Measurements from ENCODE around the gene LRRC56. TPM values are rescaled to one million over a fixed set of nuclear protein-coding genes. Genes with fewer than 3 reads are reported as not detected.
A peak's percentile ranks its signal among the peaks of the same experiment; 100 is the strongest.

LRRC56 gene
- total and polyA plus RNA-seq, 9 of the 15 experiments (the other 6 are each of a cell fraction or from before 2014, with no cell fraction given): 0.03 to 4.5 (median 1.0) TPM; not detected in 1

GRCh38 chr11:560305-561147 lies 23.2 kb downstream of the LRRC56 start, which contains the start of the genes LMNTD2 and RASSF7 (continued):
- no peak; the same call in 1 of the 2 replicates for TF ChIP-seq MYC (IDR thresholded peaks at IDR 0.05; ENCODE audit: low read depth, low read length)
- peak; percentile 68; the same call in 1 of the 2 replicates for TF ChIP-seq MYC (CRISPR knock-in tag; IDR thresholded peaks at IDR 0.05; ENCODE audit: borderline replicate concordance, low read depth)
- no peak for TF ChIP-seq CBX2 (IDR thresholded peaks at IDR 0.05; ENCODE audit: insufficient read depth, low read length, poor library complexity, severe bottlenecking)
- TF ChIP-seq E2F3 (CRISPR knock-in tag; IDR thresholded peaks at IDR 0.05): peak; percentile 74
- TF ChIP-seq ZFPM2 (CRISPR knock-in tag; IDR thresholded peaks at IDR 0.05): 0 out of 2 replicates have a peak, but pooled peaks have one; percentile 48
- TF ChIP-seq CAMTA2 (CRISPR knock-in tag; conservative IDR thresholded peaks at IDR 0.05): no peak
- TF ChIP-seq TAL1 (IDR thresholded peaks at IDR 0.05): no peak
- TF ChIP-seq BMI1 (IDR thresholded peaks at IDR 0.05; ENCODE audit: low read length): no peak
- no peak for TF ChIP-seq MTA2 (IDR thresholded peaks at IDR 0.05; ENCODE audit: low read depth)
- TF ChIP-seq VEZF1 (CRISPR knock-in tag; IDR thresholded peaks at IDR 0.05): peak; percentile 94
- peak; percentile 77; the same call in 1 of the 2 replicates for TF ChIP-seq ELF4 (CRISPR knock-in tag; IDR thresholded peaks at IDR 0.05)
- no peak for TF ChIP-seq MIER1 (IDR thresholded peaks at IDR 0.05; ENCODE audit: low read depth)
- TF ChIP-seq BRF1 (IDR thresholded peaks at IDR 0.05; ENCODE audit: borderline replicate concordance, extremely low read depth, insufficient read length): no peak
- TF ChIP-seq KDM2B (CRISPR knock-in tag; IDR thresholded peaks at IDR 0.05): no peak
- no peak for TF ChIP-seq DDX20 (tag; IDR thresholded peaks at IDR 0.05; ENCODE audit: low read depth)
- TF ChIP-seq TGIF2 (CRISPR knock-in tag; IDR thresholded peaks at IDR 0.05): no peak
- no peak; a peak in 1 of 6 replicates for TF ChIP-seq ZBTB11 (CRISPR knock-in tag; IDR thresholded peaks at IDR 0.05)
- no peak for TF ChIP-seq ZNF584 (CRISPR knock-in tag; IDR thresholded peaks at IDR 0.05; ENCODE audit: low read depth)
- TF ChIP-seq PRMT5 (CRISPR knock-in tag; IDR thresholded peaks at IDR 0.05): no peak
- TF ChIP-seq DPF2 (IDR thresholded peaks at IDR 0.05): no peak
- no peak for TF ChIP-seq ZNF224 (CRISPR knock-in tag; IDR thresholded peaks at IDR 0.05)
- TF ChIP-seq ZNF717 (CRISPR knock-in tag; IDR thresholded peaks at IDR 0.05): no peak
- no peak for TF ChIP-seq NCOA4 (IDR thresholded peaks at IDR 0.05; ENCODE audit: partially characterized antibody)
- TF ChIP-seq PYGO2 (tag; IDR thresholded peaks at IDR 0.05): no peak
- TF ChIP-seq MAFG (tag; conservative IDR thresholded peaks at IDR 0.05): no peak
- 0 out of 2 replicates have a peak, but pooled peaks have one; percentile 16 for TF ChIP-seq ZNF583 (CRISPR knock-in tag; IDR thresholded peaks at IDR 0.05)
